OCI-LY7 (cell line): ENCODE measurements around the gene PIGO.

Source experiments
- CTCF ChIP-seq: fragments of 200-600 bp; sonication (generic); conservative IDR thresholded peaks from 2 replicates; pipeline ENCODE4 v1.5.1; 2014; ENCODE audit warnings: mild to moderate bottlenecking, antibody characterized with exemption, low read length, moderate library complexity, mixed read lengths
- EZH2phosphoT487 ChIP-seq: fragments of 200-600 bp; sonication (generic); IDR thresholded peaks from 2 replicates; pipeline ENCODE4 v1.6.1; 2018; ENCODE audit warnings: low read depth, borderline replicate concordance, mild to moderate bottlenecking, mixed run types, antibody characterized with exemption, low read length, moderate library complexity, mixed read lengths

DNA sequence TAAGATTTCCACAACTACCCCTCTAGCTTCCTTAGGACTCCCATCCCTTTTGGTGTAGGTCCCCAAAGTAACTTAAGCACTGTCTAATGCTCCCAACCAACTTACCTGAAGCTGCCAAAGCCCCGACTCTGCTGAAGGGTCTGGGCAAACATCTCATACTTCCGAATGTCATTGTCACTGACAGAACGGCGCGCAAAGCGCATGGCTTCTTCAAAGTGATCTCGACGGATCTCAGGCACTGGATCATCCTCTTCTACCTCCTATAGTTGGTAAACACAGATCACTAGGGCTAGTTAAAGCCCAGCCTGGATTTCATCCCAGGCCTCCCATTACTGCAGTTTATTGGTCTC, 39.1 kb downstream of the PIGO start:
- TF ChIP-seq EZH2phosphoT487 (no peak), CTCF (no peak)
